ENCODE data around the gene SULT1C4.

- no peak for TF ChIP-seq TAF1 (IDR thresholded peaks at IDR 0.05; ENCODE audit: borderline replicate concordance, low read depth, low read length)
- no peak for TF ChIP-seq POLR2A (IDR thresholded peaks at IDR 0.05; ENCODE audit: low read depth, low read length)
These were observed 980 bp upstream of the SULT1C4 start for GRCh38 chr2:108376774-108377173.

Data from GM12892 (cell line).